ENCODE measurements around the gene C1QTNF2. TPM values are rescaled to one million over a fixed set of nuclear protein-coding genes. Genes with fewer than 3 reads are reported as not detected.

The C1QTNF2 gene
- total and polyA plus RNA-seq, 2 donors (not counting 1 experiment from before 2014, with no cell fraction given), result not detected

- Histone ChIP-seq H2AFZ (ENCODE audit: insufficient read depth, low read depth, low read length, poor library complexity, severe bottlenecking) (no peak overlapping the region), H3K9ac (ENCODE audit: low read length) (no peak overlapping the region), H3K9me3 (ENCODE audit: control extremely low read depth in 1 of 3, control insufficient read depth in 2 of 3, insufficient read depth in 1 of 3, low read length in 2 of 3) (no peaks in the 10 kb centered on the region), H3K4me3 (ENCODE audit: control extremely low read depth in 1 of 5, extremely low read depth in 1 of 5, insufficient read depth in 1 of 5, low read depth in 2 of 5, low read length in 4 of 5) (no peak overlapping the region), H3K4me1 (ENCODE audit: control insufficient read depth in 2 of 2, insufficient read depth in 2 of 2, low read length in 2 of 2) (peaks cover 11 to 15% of the 10 kb centered on the region in 2 donors), H4K20me1 (ENCODE audit: control insufficient read depth, insufficient read depth, low read length, poor library complexity, severe bottlenecking) (no peaks in the 10 kb centered on the region), H3K36me3 (replicated peaks in 1 of 2; ENCODE audit: control extremely low read depth in 1 of 2, control insufficient read depth in 1 of 2, extremely low read depth in 1 of 2, insufficient read depth in 2 of 2, low read length in 1 of 2) (no peaks in the 10 kb centered on the region), H3K27ac (ENCODE audit: low read length in 2 of 2) (no peak overlapping the region), H3K79me2 (ENCODE audit: control insufficient read depth, insufficient read depth, low read length) (no peaks in the 10 kb centered on the region), H3K27me3 (replicated peaks in 1 of 4; ENCODE audit: control extremely low read depth in 1 of 4, control insufficient read depth in 3 of 4, insufficient read depth in 4 of 4, low read length in 3 of 4) (peaks cover 0 to 43% (median 27%) of the 10 kb centered on the region in 4 experiments), H3K4me2 (replicated peaks; ENCODE audit: low read depth, low read length, poor library complexity, severe bottlenecking) (no peak overlapping the region)
- Mint-ChIP-seq H3K9me3 (ENCODE audit: insufficient read depth) (no peaks in the 10 kb centered on the region), H3K4me3 (no peak overlapping the region), H3K4me1 (peaks cover 14% of the 10 kb centered on the region), H3K27me3 (peaks cover 42% of the 10 kb centered on the region), H3K27ac (no peak overlapping the region)
- no peak for TF ChIP-seq CTCF (IDR thresholded peaks at IDR 0.05)
- TF ChIP-seq EZH2 (IDR thresholded peaks at IDR 0.05; ENCODE audit: borderline replicate concordance, insufficient read depth, low read depth, low read length, poor library complexity, severe bottlenecking), result no peak
- ChIA-PET POLR2A (no interaction called here), CTCF (no interaction called here)
- DNase-seq (no peak), ATAC-seq (ENCODE audit: low read depth) (no peak)
- WGBS (ENCODE audit: insufficient coverage), result 86% methylated on average over 1 of the region's 2 CpGs
- intact Hi-C loops (cut with micrococcal nuclease), result no loop called here
Observed at GRCh38 chr5:160367261-160367660, 3.2 kb downstream of the C1QTNF2 start.

- Histone ChIP-seq H3K36me3 (replicated peaks in 1 of 2; ENCODE audit: control extremely low read depth in 1 of 2, control insufficient read depth in 1 of 2, extremely low read depth in 1 of 2, insufficient read depth in 2 of 2, low read length in 1 of 2) (no peaks in the 10 kb centered on the region), H3K4me2 (replicated peaks; ENCODE audit: low read depth, low read length, poor library complexity, severe bottlenecking) (no peak overlapping the region), H3K27ac (ENCODE audit: low read length in 2 of 2) (no peak overlapping the region), H2AFZ (ENCODE audit: insufficient read depth, low read depth, low read length, poor library complexity, severe bottlenecking) (no peak overlapping the region), H3K79me2 (ENCODE audit: control insufficient read depth, insufficient read depth, low read length) (no peaks in the 10 kb centered on the region), H3K4me3 (ENCODE audit: control extremely low read depth in 1 of 5, extremely low read depth in 1 of 5, insufficient read depth in 1 of 5, low read depth in 2 of 5, low read length in 4 of 5) (no peak overlapping the region), H3K27me3 (replicated peaks in 1 of 4; ENCODE audit: control extremely low read depth in 1 of 4, control insufficient read depth in 3 of 4, insufficient read depth in 4 of 4, low read length in 3 of 4) (peaks cover 0 to 37% (median 27%) of the 10 kb centered on the region in 4 experiments), H4K20me1 (ENCODE audit: control insufficient read depth, insufficient read depth, low read length, poor library complexity, severe bottlenecking) (no peaks in the 10 kb centered on the region), H3K9me3 (ENCODE audit: control extremely low read depth in 1 of 3, control insufficient read depth in 2 of 3, insufficient read depth in 1 of 3, low read length in 2 of 3) (no peaks in the 10 kb centered on the region), H3K4me1 (ENCODE audit: control insufficient read depth in 2 of 2, insufficient read depth in 2 of 2, low read length in 2 of 2) (peaks cover 11 to 15% of the 10 kb centered on the region in 2 donors), H3K9ac (ENCODE audit: low read length) (no peak overlapping the region)
- intact Hi-C loops (cut with micrococcal nuclease), result no loop called here
- ChIA-PET POLR2A (no interaction called here), CTCF (no interaction called here)
- WGBS (ENCODE audit: insufficient coverage), result no CpG with 5 or more reads among the region's 2 CpGs
- no peak for ATAC-seq (ENCODE audit: low read depth)
- H3K4me3 Mint-ChIP-seq, result no peak overlapping the region
- no peaks in the 10 kb centered on the region for H3K9me3 Mint-ChIP-seq (ENCODE audit: insufficient read depth)
- H3K4me1 Mint-ChIP-seq, result peaks cover 14% of the 10 kb centered on the region
- H3K27me3 Mint-ChIP-seq, result peaks cover 44% of the 10 kb centered on the region
- DNase-seq, result no peak
- TF ChIP-seq CTCF (IDR thresholded peaks at IDR 0.05) (no peak), EZH2 (IDR thresholded peaks at IDR 0.05; ENCODE audit: borderline replicate concordance, insufficient read depth, low read depth, low read length, poor library complexity, severe bottlenecking) (no peak)
- no peak overlapping the region for H3K27ac Mint-ChIP-seq
Observed at GRCh38 chr5:160366230-160366629, 4.2 kb downstream of the C1QTNF2 start.

All from B cell (primary cell).